GM13977 (cell line): ENCODE data around the gene LRMDA.

Source experiments
- DNase-seq: peaks from one replicate; pipeline ENCODE4 v3.0.0; 2012; ENCODE audit warnings: low spot score
- in situ Hi-C: fragments of 300-500 bp; cut with MboI; formaldehyde crosslinking; loops from one replicate; pipeline ENCODE4 v1.12.0; 2022; ENCODE audit warnings: low sequenced_read_pairs, low pct_unique_long_range_greater_than_20kb, mixed read lengths, inconsistent platforms; ENCODE audit not compliant: unreplicated experiment
- TF ChIP-seq, protein P1 (sequence below): IDR thresholded peaks from 2 replicates; pipeline ENCODE4 v1.5.1; 2012; ENCODE audit warnings: mild to moderate bottlenecking, control low read depth; ENCODE audit not compliant: insufficient read depth; ENCODE audit errors: extremely low read depth, missing control alignments

LRMDA gene

GRCh38 chr10:76430061-76430645, 998.7 kb downstream of the LRMDA start:
- TF ChIP-seq, protein P1, sequence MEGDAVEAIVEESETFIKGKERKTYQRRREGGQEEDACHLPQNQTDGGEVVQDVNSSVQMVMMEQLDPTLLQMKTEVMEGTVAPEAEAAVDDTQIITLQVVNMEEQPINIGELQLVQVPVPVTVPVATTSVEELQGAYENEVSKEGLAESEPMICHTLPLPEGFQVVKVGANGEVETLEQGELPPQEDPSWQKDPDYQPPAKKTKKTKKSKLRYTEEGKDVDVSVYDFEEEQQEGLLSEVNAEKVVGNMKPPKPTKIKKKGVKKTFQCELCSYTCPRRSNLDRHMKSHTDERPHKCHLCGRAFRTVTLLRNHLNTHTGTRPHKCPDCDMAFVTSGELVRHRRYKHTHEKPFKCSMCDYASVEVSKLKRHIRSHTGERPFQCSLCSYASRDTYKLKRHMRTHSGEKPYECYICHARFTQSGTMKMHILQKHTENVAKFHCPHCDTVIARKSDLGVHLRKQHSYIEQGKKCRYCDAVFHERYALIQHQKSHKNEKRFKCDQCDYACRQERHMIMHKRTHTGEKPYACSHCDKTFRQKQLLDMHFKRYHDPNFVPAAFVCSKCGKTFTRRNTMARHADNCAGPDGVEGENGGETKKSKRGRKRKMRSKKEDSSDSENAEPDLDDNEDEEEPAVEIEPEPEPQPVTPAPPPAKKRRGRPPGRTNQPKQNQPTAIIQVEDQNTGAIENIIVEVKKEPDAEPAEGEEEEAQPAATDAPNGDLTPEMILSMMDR, result no peak
- DNase-seq, result no peak
- in situ Hi-C loops, result no loop called here

DNA sequence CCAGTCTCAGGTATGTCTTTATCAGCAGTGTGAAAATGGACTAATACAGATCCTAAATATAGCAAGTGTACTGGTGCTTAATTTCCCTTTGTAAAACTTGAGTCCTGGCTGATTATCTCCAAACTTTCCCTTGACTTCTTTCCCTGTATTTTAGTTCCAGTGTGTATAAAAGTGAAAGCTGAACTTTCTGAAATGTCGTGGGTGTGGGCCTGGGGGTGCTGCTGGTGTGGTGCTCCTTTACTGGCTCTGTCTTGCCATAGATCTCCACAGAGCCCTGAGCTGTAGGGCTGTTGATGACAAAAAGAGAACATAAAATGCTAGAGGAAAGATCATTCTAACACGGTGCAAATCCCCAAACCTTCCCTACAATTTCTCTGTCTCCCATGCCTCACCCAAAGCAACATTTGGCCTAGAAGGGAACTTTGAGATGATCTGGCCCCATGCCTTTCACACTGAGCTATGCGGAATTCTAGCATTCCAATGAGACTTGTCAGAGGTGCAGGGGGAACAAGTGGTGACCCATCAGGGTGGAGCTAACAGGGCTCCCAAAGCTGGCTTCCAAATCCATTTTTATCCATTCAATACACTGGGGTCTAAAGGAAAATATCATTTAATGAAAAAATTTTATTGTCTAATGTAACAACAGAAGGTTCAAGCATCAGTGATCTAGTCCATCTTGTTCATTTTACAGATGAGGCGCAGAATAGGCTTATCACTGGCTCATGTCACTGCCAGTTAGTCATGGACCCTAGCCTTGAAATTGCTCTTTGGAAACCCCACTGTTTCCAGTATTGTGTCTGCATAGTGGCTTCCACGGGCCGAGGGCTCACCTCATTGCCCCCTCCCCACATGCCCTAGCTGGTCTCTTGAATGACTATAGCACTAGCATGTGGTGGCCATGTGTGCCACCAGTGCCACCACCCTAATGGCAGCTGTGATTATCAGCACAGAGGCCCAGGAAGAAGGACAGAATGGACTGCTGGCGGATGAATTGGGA, 1000.9 kb downstream of the LRMDA start:
- in situ Hi-C loops, result no loop called here
- DNase-seq, result no peak
- TF ChIP-seq, protein P1, result no peak

DNA sequence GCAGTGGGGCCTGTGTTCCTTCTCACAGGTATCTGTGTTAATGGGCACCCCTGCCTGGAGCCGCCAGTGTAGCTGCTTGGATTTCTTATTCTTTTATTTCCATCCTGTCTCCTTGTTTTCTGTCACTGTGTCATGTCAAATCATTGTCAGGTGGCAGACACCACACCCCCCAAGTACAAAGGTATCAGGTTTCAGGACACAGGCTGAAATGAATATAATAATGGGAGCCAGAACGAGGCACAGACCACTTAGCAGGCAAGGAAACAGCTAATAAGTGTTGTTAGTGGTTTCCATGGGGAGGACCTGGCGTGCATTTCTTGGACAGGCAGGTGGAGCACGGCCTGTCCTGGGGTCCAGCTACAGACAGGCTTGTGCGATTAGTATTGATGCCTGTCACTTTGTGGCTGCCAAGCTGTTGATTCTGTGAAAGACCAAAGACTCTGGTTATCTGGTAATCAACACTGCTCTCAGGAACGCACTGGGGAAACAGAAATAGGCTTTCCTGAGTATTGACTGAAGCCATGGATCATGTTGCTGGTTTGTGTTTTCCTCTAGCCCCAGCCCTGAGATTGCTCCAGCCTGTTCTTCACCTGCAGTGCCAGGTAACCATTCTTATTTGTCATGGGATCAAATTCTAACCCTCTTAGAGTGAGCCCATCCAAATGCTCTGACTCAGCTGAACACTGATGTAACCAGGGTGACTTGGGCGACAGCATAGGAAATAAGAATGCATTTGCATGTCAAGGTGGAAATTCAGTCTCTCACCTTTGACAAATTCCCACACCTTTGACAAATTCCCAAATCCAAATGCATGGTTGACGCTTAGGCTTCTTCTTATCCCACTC, 1002.0 kb downstream of the LRMDA start:
- no peak for DNase-seq
- in situ Hi-C loops, result no loop called here
- TF ChIP-seq, protein P1, result no peak

- DNase-seq, result no peak
- TF ChIP-seq, protein P1, result no peak
- in situ Hi-C loops, result no loop called here
Observed at GRCh38 chr10:76435157-76435556, 1003.7 kb downstream of the LRMDA start.

GRCh38 chr10:76436401-76436811, 1005.0 kb downstream of the LRMDA start:
- no peak for DNase-seq
- TF ChIP-seq, protein P1, result no peak
- in situ Hi-C loops, result no loop called here

DNA sequence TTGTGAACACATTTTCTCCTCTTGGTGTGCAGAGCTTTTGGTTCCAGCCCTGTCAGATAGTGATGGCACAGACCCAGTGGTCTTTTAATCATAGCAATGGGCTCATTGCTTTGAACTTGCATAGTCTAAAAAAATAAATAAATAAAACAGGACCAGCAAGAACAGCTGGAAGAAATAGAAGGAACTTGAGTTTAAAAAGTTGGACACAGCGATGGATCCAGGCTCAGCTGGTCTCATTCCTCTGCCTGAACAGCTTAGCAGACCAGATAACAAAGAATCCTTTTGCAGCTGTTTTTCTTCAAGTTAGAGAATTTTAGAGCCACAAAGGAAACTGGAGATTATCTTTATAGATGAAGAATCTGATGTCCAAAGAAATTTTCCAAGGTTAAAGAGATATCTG, 1005.6 kb downstream of the LRMDA start:
- in situ Hi-C loops, result no loop called here
- TF ChIP-seq, protein P1, result no peak
- DNase-seq, result no peak
